ENCODE data around the gene NDE1.

DNA sequence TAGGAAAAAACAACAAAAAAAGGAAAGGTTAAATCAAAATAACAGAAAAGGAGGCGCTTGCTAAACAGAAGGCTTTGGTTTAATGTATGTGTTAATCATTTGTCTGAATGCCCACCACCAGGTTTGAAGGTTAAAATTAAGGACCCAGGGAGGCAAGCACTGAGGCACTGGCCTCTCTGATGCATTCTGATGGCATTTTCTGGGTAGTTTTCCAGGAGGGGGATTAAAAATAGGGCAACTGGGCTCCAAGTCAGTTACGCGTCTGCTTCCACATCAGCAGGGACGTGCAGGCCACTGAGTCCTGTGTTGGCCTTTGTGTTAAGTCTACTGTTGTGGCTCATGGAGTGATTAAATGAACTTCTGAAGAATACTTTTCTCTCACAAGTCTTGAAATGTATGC, 34.0 kb upstream of the NDE1 start:
- TF ChIP-seq, protein P1, sequence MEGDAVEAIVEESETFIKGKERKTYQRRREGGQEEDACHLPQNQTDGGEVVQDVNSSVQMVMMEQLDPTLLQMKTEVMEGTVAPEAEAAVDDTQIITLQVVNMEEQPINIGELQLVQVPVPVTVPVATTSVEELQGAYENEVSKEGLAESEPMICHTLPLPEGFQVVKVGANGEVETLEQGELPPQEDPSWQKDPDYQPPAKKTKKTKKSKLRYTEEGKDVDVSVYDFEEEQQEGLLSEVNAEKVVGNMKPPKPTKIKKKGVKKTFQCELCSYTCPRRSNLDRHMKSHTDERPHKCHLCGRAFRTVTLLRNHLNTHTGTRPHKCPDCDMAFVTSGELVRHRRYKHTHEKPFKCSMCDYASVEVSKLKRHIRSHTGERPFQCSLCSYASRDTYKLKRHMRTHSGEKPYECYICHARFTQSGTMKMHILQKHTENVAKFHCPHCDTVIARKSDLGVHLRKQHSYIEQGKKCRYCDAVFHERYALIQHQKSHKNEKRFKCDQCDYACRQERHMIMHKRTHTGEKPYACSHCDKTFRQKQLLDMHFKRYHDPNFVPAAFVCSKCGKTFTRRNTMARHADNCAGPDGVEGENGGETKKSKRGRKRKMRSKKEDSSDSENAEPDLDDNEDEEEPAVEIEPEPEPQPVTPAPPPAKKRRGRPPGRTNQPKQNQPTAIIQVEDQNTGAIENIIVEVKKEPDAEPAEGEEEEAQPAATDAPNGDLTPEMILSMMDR (IDR thresholded peaks at IDR 0.05), result no peak
- no peak for TF ChIP-seq POLR2A (IDR thresholded peaks at IDR 0.05)
- TF ChIP-seq POLR2AphosphoS5 (IDR thresholded peaks at IDR 0.05), result no peak
